HepG2 (cell line): ENCODE data around the gene CLCN2. TPM values are rescaled to one million over a fixed set of nuclear protein-coding genes. Genes with fewer than 3 reads are reported as not detected.

Experiments used
- BRD4 ChIP-seq: sonication (generic); formaldehyde crosslinking; IDR thresholded peaks from 2 replicates; pipeline ENCODE4 v1.4.0; 2020; ENCODE audit warnings: missing genetic modification reagents
- CHCHD3 ChIP-seq: sonication (generic); formaldehyde crosslinking; IDR thresholded peaks from 2 replicates; pipeline ENCODE4 v1.8.0; 2022; ENCODE audit warnings: mild to moderate bottlenecking, missing genetic modification reagents, moderate library complexity
- DNMT3B ChIP-seq: conservative IDR thresholded peaks from 2 replicates; pipeline ENCODE4 v1.6.1; 2016; ENCODE audit warnings: missing biosample characterization, control low read depth
- ETV6 ChIP-seq: sonication (generic); formaldehyde crosslinking; conservative IDR thresholded peaks from 2 replicates; pipeline ENCODE4 v1.4.0; 2020; ENCODE audit warnings: missing genetic modification reagents
- FIP1L1 ChIP-seq: fragments of 200-400 bp; formaldehyde crosslinking; IDR thresholded peaks from 2 replicates; pipeline ENCODE4 v1.6.1; 2018; ENCODE audit warnings: low read depth, mild to moderate bottlenecking, low read length, moderate library complexity, borderline replicate concordance; ENCODE audit not compliant: insufficient read depth
- KLF9 ChIP-seq: IDR thresholded peaks from 2 replicates; pipeline ENCODE4 v1.6.1; 2016; ENCODE audit warnings: low read depth
- MAFK ChIP-seq, 2 experiments: IDR thresholded peaks in 1 of 2; conservative IDR thresholded peaks in 1 of 2; 2 replicates each; pipeline ENCODE4 v1.6.1; 2011; ENCODE audit warnings: improper control_type of control experiment in 2 of 2, low read length in 2 of 2
- MATR3 ChIP-seq: sonication (generic); formaldehyde crosslinking; IDR thresholded peaks from 2 replicates; pipeline ENCODE4 v1.4.0; 2020; ENCODE audit warnings: missing genetic modification reagents
- PREB ChIP-seq: sonication (generic); formaldehyde crosslinking; IDR thresholded peaks from 2 replicates; pipeline ENCODE4 v1.4.0; 2020; ENCODE audit warnings: missing genetic modification reagents
- SIX1 ChIP-seq: sonication (generic); formaldehyde crosslinking; IDR thresholded peaks from 2 replicates; pipeline ENCODE4 v1.4.0; 2020; ENCODE audit warnings: missing genetic modification reagents, borderline replicate concordance
- TP53 ChIP-seq: sonication (generic); formaldehyde crosslinking; conservative IDR thresholded peaks from 2 replicates; pipeline ENCODE4 v1.4.0; 2020; ENCODE audit warnings: missing genetic modification reagents
- XBP1 ChIP-seq: sonication (generic); formaldehyde crosslinking; IDR thresholded peaks from 2 replicates; pipeline ENCODE4 v1.5.0; 2020; ENCODE audit warnings: missing genetic modification reagents
- ZBTB42 ChIP-seq: sonication (generic); formaldehyde crosslinking; IDR thresholded peaks from 2 replicates; pipeline ENCODE4 v1.5.0; 2020; ENCODE audit warnings: mild to moderate bottlenecking, missing genetic modification reagents
- ZBTB43 ChIP-seq: sonication (generic); formaldehyde crosslinking; conservative IDR thresholded peaks from 2 replicates; pipeline ENCODE4 v1.4.0; 2020; ENCODE audit warnings: missing genetic modification reagents
- ZHX1 ChIP-seq: sonication (generic); formaldehyde crosslinking; IDR thresholded peaks from 2 replicates; pipeline ENCODE4 v1.8.1; 2022; ENCODE audit warnings: low read depth, mild to moderate bottlenecking, missing genetic modification reagents
- ZNF280B ChIP-seq: sonication (generic); formaldehyde crosslinking; IDR thresholded peaks from 2 replicates; pipeline ENCODE4 v1.5.0; 2020; ENCODE audit warnings: missing genetic modification reagents, mild to moderate bottlenecking, borderline replicate concordance
- ZNF317 ChIP-seq: sonication (generic); formaldehyde crosslinking; IDR thresholded peaks from 2 replicates; pipeline ENCODE4 v1.5.0; 2020; ENCODE audit warnings: mild to moderate bottlenecking, missing genetic modification reagents
- ZNF414 ChIP-seq: sonication (generic); formaldehyde crosslinking; IDR thresholded peaks from 2 replicates; pipeline ENCODE4 v1.5.0; 2020; ENCODE audit warnings: missing genetic modification reagents
- ZNF570 ChIP-seq: sonication (generic); formaldehyde crosslinking; IDR thresholded peaks from 2 replicates; pipeline ENCODE4 v1.4.0; 2020; ENCODE audit warnings: mild to moderate bottlenecking, missing genetic modification reagents, borderline replicate concordance
- ZNF746 ChIP-seq: sonication (generic); formaldehyde crosslinking; IDR thresholded peaks from 2 replicates; pipeline ENCODE4 v1.8.0; 2022; ENCODE audit warnings: mild to moderate bottlenecking, missing genetic modification reagents
- ZNF788 ChIP-seq: sonication (generic); formaldehyde crosslinking; IDR thresholded peaks from 2 replicates; pipeline ENCODE4 v1.5.0; 2020; ENCODE audit warnings: mild to moderate bottlenecking, missing genetic modification reagents, borderline replicate concordance
- ZSCAN25 ChIP-seq: sonication (generic); formaldehyde crosslinking; IDR thresholded peaks from 2 replicates; pipeline ENCODE4 v1.8.0; 2022; ENCODE audit warnings: mild to moderate bottlenecking, missing genetic modification reagents
- polyA plus RNA-seq, 8 experiments: library from polyadenylated mRNA; depleted of rRNA in 3 of 8; stranded (reverse) in 7 of 8; unstranded in 1 of 8; fragments of >200 nt; fragmentation: Illumina TruSeq in 4 of 8; extraction: Trizol in 4 of 8; gene quantifications; 2 replicates each; pipeline versions ENCODE4 v1.2.1 to v1.2.3, GENCODE V29; 2011 to 2016; ENCODE audit warnings: low read depth in 4 of 8, missing spikeins in 1 of 8, mixed read lengths in 1 of 8; ENCODE audit not compliant: insufficient read depth in 1 of 8
- total RNA-seq, 5 experiments: library from RNA; depleted of rRNA; stranded (reverse); fragments of >200 nt; fragmentation: Illumina TruSeq; extraction: Trizol; gene quantifications; 2 replicates each; pipeline ENCODE4 v1.2.3, GENCODE V29; 2016; ENCODE audit warnings: low read depth in 1 of 5

CLCN2 gene
- total and polyA plus RNA-seq, 2 of the 13 experiments (the other 11 are each of a cell fraction or from before 2014, with no cell fraction given), result 11.4 to 13.5 TPM

- TF ChIP-seq BRD4 (CRISPR knock-in tag) (no peak), ETV6 (CRISPR knock-in tag) (no peak), TP53 (CRISPR knock-in tag) (no peak; the same call in 1 of the 2 replicates), ZNF414 (CRISPR knock-in tag) (0 out of 2 replicates have a peak, but pooled peaks have one; percentile 5), ZSCAN25 (CRISPR knock-in tag) (peak; percentile 90), PREB (no peak), CHCHD3 (no peak), ZNF317 (peak; percentile 83), ZHX1 (CRISPR knock-in tag) (peak; percentile 83; the same call in 1 of the 2 replicates), ZNF746 (peak; percentile 96), DNMT3B (CRISPR knock-in tag) (peak; percentile 91; the same call in 1 of the 2 replicates), MATR3 (CRISPR knock-in tag) (no peak), ZBTB42 (CRISPR knock-in tag) (no peak), ZBTB43 (CRISPR knock-in tag) (peak; percentile 56; the same call in 1 of the 2 replicates), XBP1 (no peak), ZNF788 (CRISPR knock-in tag) (peak; percentile 40; the same call in 1 of the 2 replicates), ZNF280B (peak; percentile 65; the same call in 1 of the 2 replicates), MAFK (conservative IDR thresholded peaks at IDR 0.05 in 1 of 2, IDR thresholded peaks at IDR 0.05 in 1 of 2; ENCODE audit: low read length in 2 of 2) (no peak), FIP1L1 (no peak), KLF9 (0 out of 2 replicates have a peak, but pooled peaks have one; percentile 30), ZNF570 (CRISPR knock-in tag) (no peak), SIX1 (no peak; the same call in 1 of the 2 replicates)
Observed at GRCh38 chr3:184362668-184363546, 1.5 kb upstream of the CLCN2 start (continued).
